A172 (cell line): ENCODE measurements around the gene OR10A3. TPM values are rescaled to one million over a fixed set of nuclear protein-coding genes. Genes with fewer than 3 reads are reported as not detected.

Experiments used
- DNase-seq: peaks from one replicate; pipeline ENCODE4 v3.0.0-alpha.2; 2015; ENCODE audit warnings: low spot score
- total RNA-seq: library from RNA; depleted of rRNA; stranded (reverse); fragments of >200 nt; shearing (Covaris generic); gene quantifications from 2 replicates; pipeline ENCODE4 v1.2.3, GENCODE V29; 2014; rRNA removed

The OR10A3 gene
- total RNA-seq, 1 experiment from 2014 or later: not detected

DNA sequence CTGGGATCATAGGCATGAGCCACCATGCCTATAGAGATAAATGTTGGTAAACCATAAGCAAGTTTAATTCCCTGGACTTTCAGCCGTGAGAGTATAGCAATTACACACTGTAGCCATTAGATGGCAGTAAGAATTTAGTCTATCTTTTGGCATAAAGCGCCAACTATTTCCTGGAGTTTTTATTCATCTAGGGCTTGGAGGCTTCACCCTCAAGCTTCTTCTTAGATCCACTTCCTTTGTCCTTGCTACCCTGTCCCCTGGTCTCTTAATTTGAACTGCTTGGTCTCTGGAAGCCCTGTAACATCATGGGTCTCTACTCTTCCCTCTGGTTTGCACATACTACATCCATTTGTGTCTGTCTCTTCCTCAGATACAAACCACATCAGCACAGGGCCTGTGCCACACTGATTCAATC lies 48.7 kb downstream of the OR10A3 start:
- DNase-seq: peak; percentile 76

DNA sequence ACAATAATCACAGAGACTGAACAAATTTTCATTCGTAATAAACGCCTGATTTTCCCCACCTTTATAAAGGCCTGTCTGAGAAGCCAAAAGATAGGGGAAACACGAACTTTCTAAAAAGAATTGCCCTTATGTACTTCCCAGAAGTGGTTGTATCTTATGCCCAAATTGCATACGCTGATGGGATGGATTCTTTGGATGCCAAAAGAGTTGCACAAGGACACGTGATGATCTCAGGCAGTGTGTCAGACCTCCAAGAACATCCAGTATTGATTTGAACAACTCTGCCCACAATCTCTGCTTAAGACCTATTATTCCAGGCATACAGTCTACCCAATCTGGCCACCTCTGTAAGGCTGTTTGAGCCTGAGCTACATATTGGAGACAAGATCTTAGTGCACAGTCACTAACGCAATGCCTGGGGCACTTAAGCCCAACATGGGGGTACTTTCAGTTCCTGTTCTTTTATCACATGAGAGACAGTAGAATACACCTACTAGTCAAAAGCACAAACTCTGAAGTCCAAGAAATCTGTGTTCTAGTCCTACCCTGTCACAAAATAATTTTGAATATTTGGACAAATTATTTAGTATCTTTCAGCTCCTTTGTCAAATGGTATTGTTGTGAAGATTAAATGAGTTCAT lies 49.3 kb downstream of the OR10A3 start:
- DNase-seq: peak; percentile 34

DNA sequence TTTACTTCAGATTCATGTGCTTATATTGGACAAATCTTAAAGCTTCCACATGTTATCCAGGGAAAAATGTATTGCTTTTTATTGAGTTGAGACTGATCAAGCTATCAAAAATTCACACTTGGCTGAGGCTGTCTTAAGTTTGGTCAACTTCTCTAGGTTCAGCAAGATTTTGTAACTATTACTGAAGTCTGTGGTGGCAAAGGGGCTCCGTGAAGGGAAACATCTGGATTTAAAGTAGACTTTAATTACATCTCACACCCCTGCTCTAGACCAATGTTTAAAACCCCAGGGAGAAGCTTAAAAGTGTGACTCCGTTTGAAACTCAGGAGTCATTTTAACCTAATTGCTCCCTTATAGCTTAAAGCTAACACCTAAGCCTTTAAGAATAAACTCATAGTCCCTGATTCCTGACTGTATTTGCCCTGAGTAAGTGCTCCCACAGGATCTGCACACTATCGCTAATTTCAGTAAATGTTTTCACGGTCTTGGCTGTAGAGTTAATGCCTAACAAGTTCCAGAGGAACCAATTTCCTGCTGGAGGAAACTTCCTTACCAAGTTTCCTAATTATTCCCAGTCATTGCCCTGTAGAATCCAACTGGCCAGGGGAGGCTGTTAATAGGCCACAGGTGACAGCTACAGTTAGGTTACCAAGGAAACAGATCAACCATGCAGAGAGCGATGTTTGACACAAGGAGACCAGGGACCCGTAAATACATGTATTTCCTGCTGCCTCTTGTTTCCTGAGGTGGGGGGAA lies 50.9 kb downstream of the OR10A3 start:
- no peak for DNase-seq

DNA sequence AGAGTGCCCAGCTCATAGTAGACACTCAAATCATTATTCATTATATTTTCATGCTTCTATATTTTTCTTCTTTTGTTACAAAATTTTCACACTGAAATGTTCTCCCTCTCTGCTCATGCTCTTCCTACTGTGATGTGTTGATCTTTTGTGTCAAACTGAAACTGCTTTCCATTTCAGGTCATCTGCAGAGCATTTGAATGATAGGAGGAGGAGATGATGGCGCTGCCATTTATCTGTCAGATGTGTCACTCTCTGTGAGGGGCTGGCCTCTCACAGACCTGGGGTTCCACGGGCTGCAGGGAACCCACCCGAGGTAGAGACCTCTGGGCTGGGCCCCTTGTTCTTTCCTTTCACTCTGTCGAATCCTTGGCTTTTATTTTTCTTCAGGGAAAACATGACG lies 51.5 kb downstream of the OR10A3 start:
- DNase-seq: no peak

Other genes starting within 250 kb of the OR10A3 start
- gene OVCH2, start 235.2 kb downstream of the OR10A3 start, total RNA-seq: not detected in 2 replicates
- gene OR5P2, start 144.8 kb downstream of the OR10A3 start, total RNA-seq: not detected in 2 replicates
- gene OR5P3, start 110.9 kb downstream of the OR10A3 start, total RNA-seq: not detected in 2 replicates
- not detected in 2 replicates for gene OR10A6, start 10.4 kb downstream of the OR10A3 start, total RNA-seq
- 0.16 TPM in 1 of 2 replicates, not detected in the other for gene NLRP10, start 23.7 kb upstream of the OR10A3 start, total RNA-seq
- 293 and 302 TPM in 2 replicates for gene EIF3F, start 45.6 kb upstream of the OR10A3 start, total RNA-seq
- 5.6 and 6.0 TPM in 2 replicates for gene TUB, start 139.5 kb upstream of the OR10A3 start, total RNA-seq
- gene RIC3, start 227.3 kb upstream of the OR10A3 start, total RNA-seq: 1.1 TPM in 1 of 2 replicates, not detected in the other